Astrocyte of the cerebellum (primary cell): Measurements from ENCODE around the gene SYNPR.
A peak's percentile ranks its signal among the peaks of the same experiment; 100 is the strongest.

Source experiments
- DNase-seq: peaks from one replicate; pipeline ENCODE4 v3.0.0-alpha.2; 2011; ENCODE audit warnings: low read depth
- H3K4me3 ChIP-seq: 2 replicates; pipeline ENCODE4 v1.5.1; 2011; ENCODE audit warnings: mild to moderate bottlenecking, low read depth, low read length, moderate library complexity
- CTCF ChIP-seq: IDR thresholded peaks from 2 replicates; pipeline ENCODE4 v1.5.1; 2012; ENCODE audit warnings: low read length, low read depth, moderate library complexity, mild to moderate bottlenecking; ENCODE audit errors: missing control alignments
- in situ Hi-C: cut with HindIII; loops from 2 replicates; pipeline ENCODE4 v1.10.0; 2017; ENCODE audit warnings: low sequenced_read_pairs

The SYNPR gene

GRCh38 chr3:63513791-63514190, 235.7 kb downstream of the SYNPR start:
- TF ChIP-seq CTCF, result no peak
- in situ Hi-C loops, result no loop called here
- H3K4me3 ChIP-seq, result no peak overlapping the region
- no peak for DNase-seq

- no peak for TF ChIP-seq CTCF
- no peak for DNase-seq
- in situ Hi-C loops, result no loop called here
- H3K4me3 ChIP-seq, result no peak overlapping the region
Observed at GRCh38 chr3:63514678-63515077, 236.6 kb downstream of the SYNPR start.

- peak; percentile 1 for DNase-seq
- H3K4me3 ChIP-seq, result no peak overlapping the region
- no peak for TF ChIP-seq CTCF
- in situ Hi-C loops, result no loop called here
Observed at GRCh38 chr3:63519426-63519825, 241.3 kb downstream of the SYNPR start.

- no peak for DNase-seq
- no peak overlapping the region for H3K4me3 ChIP-seq
- in situ Hi-C loops, result no loop called here
- no peak for TF ChIP-seq CTCF
Observed at GRCh38 chr3:63521657-63522056, 243.5 kb downstream of the SYNPR start.

- in situ Hi-C loops, result no loop called here
- H3K4me3 ChIP-seq, result no peak overlapping the region
- TF ChIP-seq CTCF, result no peak
- no peak for DNase-seq
Observed at GRCh38 chr3:63523100-63523499, 245.0 kb downstream of the SYNPR start.

- no peak for TF ChIP-seq CTCF
- in situ Hi-C loops, result no loop called here
- no peak for DNase-seq
- H3K4me3 ChIP-seq, result no peak overlapping the region
Observed at GRCh38 chr3:63528325-63529000, 250.4 kb downstream of the SYNPR start.
